HUDEP-2 (cell line): ENCODE measurements around the gene MSH4.
A peak's percentile ranks its signal among the peaks of the same experiment; 100 is the strongest.
"Not testable (repeated sequence)": the region's sequence is repeated elsewhere in the genome, so short reads cannot be mapped to it uniquely, and the experiment has no call there.

Experiments
- DNase-seq, 76 experiments: peaks; one replicate each; lab custom pipeline; 2025; ENCODE audit not compliant: unreplicated experiment in 76 of 76; lab: John Stamatoyannopoulos, UW

MSH4 gene

GRCh38 chr1:75795703-75796193 lies 934 bp upstream of the MSH4 start:
- no peak for DNase-seq

GRCh38 chr1:75797273-75797588 lies 549 bp downstream of the MSH4 start:
- peak in 9 of 76 experiments; percentile 3 to 55 (median 20) for DNase-seq

GRCh38 chr1:75797606-75798216 lies 1.0 kb downstream of the MSH4 start:
- peak in 2 of 76 experiments; percentile 10 to 32 for DNase-seq

GRCh38 chr1:75801480-75801879 lies 4.8 kb downstream of the MSH4 start:
- not testable (repeated sequence) for DNase-seq

GRCh38 chr1:75808921-75809320 lies 12.2 kb downstream of the MSH4 start:
- no peak for DNase-seq

GRCh38 chr1:75810113-75810512 lies 13.4 kb downstream of the MSH4 start:
- DNase-seq: not testable (repeated sequence)

- DNase-seq: no peak
These were observed 14.7 kb downstream of the MSH4 start for GRCh38 chr1:75811211-75811981.

- no peak for DNase-seq
These were observed 15.4 kb downstream of the MSH4 start for GRCh38 chr1:75812065-75812464.

GRCh38 chr1:75823596-75823995 lies 26.9 kb downstream of the MSH4 start:
- not testable (repeated sequence) for DNase-seq

GRCh38 chr1:75836528-75837100 lies 39.9 kb downstream of the MSH4 start:
- DNase-seq: no peak

- DNase-seq: peak in 5 of 76 experiments; percentile 2 to 21 (median 9)
These were observed 41.4 kb downstream of the MSH4 start for GRCh38 chr1:75838079-75838478.

- DNase-seq: no peak
These were observed 44.7 kb downstream of the MSH4 start for GRCh38 chr1:75841421-75841820.

- no peak for DNase-seq
These were observed 48.9 kb downstream of the MSH4 start for GRCh38 chr1:75845576-75845975.

- peak in 5 of 76 experiments; percentile 3 to 28 (median 7) for DNase-seq
These were observed 58.3 kb downstream of the MSH4 start for GRCh38 chr1:75855010-75855409.

GRCh38 chr1:75855734-75856133 lies 59.1 kb downstream of the MSH4 start:
- DNase-seq: no peak

- no peak for DNase-seq
These were observed 65.1 kb downstream of the MSH4 start for GRCh38 chr1:75861831-75862230.

GRCh38 chr1:75870951-75871350 lies 74.3 kb downstream of the MSH4 start:
- DNase-seq: no peak

- no peak for DNase-seq
These were observed 83.3 kb downstream of the MSH4 start for GRCh38 chr1:75879985-75880384.

GRCh38 chr1:75884437-75884836 lies 87.8 kb downstream of the MSH4 start:
- DNase-seq: no peak

GRCh38 chr1:75901371-75901770 lies 104.7 kb downstream of the MSH4 start:
- no peak for DNase-seq

GRCh38 chr1:75908717-75909152 lies 112.1 kb downstream of the MSH4 start:
- DNase-seq: peak in 11 of 76 experiments; percentile 1 to 13 (median 3)

- no peak for DNase-seq
These were observed 120.2 kb downstream of the MSH4 start for GRCh38 chr1:75916834-75917233.
